ENCODE measurements around the gene SOX11. TPM values are rescaled to one million over a fixed set of nuclear protein-coding genes. Genes with fewer than 3 reads are reported as not detected.

Gene SOX11
- total RNA-seq, 4 donors from 2014 or later = not detected

DNA sequence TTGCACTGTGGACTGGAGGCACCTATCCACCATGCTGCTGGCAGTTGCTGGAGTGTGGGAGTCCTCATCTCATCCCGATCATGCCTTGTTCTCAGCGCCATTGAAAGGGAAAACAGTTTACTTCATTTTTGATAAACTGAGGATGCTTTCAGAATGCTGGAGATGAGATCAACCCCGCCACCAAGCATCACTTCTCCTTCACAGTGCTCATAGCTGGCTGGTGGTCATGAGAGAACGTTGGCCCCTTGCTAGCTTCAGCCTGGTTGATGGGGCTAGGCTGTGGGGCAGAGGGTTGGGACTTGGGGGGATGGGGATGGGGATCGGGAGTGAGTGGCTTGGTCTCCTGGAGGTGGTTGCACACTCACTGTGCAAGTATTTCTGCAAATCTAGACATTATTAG, 30.1 kb downstream of the SOX11 start:
- no peaks in the 10 kb centered on the region for H3K36me3 ChIP-seq
- no peak overlapping the region for H3K4me3 ChIP-seq (replicated peaks in 1 of 3)
- WGBS, 2 donors = 87 to 90% methylated on average over 5 of the region's 5 CpGs
- peaks cover 0 to 6% of the 10 kb centered on the region in 2 donors for H3K4me1 ChIP-seq
- intact Hi-C loops (cut with DNase I) = no loop called here
- no peaks in the 10 kb centered on the region for H3K27me3 ChIP-seq
- no peak for TF ChIP-seq POLR2A (IDR thresholded peaks at IDR 0.05)
- TF ChIP-seq, protein P1, sequence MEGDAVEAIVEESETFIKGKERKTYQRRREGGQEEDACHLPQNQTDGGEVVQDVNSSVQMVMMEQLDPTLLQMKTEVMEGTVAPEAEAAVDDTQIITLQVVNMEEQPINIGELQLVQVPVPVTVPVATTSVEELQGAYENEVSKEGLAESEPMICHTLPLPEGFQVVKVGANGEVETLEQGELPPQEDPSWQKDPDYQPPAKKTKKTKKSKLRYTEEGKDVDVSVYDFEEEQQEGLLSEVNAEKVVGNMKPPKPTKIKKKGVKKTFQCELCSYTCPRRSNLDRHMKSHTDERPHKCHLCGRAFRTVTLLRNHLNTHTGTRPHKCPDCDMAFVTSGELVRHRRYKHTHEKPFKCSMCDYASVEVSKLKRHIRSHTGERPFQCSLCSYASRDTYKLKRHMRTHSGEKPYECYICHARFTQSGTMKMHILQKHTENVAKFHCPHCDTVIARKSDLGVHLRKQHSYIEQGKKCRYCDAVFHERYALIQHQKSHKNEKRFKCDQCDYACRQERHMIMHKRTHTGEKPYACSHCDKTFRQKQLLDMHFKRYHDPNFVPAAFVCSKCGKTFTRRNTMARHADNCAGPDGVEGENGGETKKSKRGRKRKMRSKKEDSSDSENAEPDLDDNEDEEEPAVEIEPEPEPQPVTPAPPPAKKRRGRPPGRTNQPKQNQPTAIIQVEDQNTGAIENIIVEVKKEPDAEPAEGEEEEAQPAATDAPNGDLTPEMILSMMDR (IDR thresholded peaks at IDR 0.05) = no peak
- DNase-seq = no peak
- no peaks in the 10 kb centered on the region for H3K9me3 ChIP-seq
- no peak overlapping the region for H3K27ac ChIP-seq

DNA sequence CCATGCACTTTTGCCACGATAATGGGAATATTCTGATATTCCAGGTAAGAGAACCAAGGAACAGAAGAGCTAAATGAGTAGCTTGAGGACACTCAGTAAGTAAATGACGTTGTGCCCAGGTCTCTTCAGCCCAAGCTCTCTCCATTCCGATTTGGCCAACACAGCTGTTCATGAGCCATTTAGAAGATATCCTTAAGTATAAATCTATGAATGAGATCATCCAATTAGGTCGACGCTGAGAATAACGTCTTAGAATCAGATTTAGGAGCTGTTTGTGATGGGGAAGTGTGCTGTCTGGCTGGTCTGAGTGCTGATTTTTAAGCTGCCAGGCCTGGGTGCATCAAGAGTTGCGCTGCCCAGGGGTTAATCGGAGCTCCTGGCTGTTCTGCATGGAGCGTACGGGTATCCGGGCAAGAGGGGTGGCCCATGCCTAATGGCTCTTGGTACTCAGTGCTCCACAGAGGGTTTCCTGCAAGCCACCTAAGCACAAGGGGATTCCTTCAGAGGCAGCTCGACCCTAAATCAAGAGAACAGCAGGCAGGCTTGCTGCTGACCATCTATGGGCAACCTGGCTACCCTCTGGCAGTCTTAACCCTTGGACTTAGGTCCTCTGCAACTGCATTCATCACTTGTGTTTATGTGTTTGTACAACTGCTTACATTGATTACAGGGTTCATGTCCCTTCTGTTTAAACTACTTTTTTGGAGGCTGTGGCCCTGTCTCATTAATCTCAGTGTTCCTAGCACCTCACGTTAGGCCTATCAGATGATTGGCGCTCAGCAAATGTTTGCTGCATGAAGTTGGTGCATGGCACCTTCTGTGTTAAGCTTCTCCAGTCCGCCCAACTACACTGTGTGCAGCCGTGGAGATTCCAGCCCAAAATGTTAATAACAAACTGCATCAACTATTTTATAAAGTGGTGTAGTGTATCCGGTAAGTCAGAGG, 31.9 kb downstream of the SOX11 start:
- TF ChIP-seq, protein P1 (IDR thresholded peaks at IDR 0.05) = no peak
- TF ChIP-seq POLR2A (IDR thresholded peaks at IDR 0.05) = no peak
- H3K4me3 ChIP-seq (replicated peaks in 1 of 3) = no peak overlapping the region
- peaks cover 0 to 6% of the 10 kb centered on the region in 2 donors for H3K4me1 ChIP-seq
- DNase-seq = no peak
- intact Hi-C loops (cut with DNase I) = no loop called here
- WGBS, 2 donors = 89 to 93% methylated on average over 17 of the region's 17 CpGs
- H3K9me3 ChIP-seq = no peaks in the 10 kb centered on the region
- H3K27me3 ChIP-seq = no peaks in the 10 kb centered on the region
- H3K36me3 ChIP-seq = no peaks in the 10 kb centered on the region
- no peak overlapping the region for H3K27ac ChIP-seq

DNA sequence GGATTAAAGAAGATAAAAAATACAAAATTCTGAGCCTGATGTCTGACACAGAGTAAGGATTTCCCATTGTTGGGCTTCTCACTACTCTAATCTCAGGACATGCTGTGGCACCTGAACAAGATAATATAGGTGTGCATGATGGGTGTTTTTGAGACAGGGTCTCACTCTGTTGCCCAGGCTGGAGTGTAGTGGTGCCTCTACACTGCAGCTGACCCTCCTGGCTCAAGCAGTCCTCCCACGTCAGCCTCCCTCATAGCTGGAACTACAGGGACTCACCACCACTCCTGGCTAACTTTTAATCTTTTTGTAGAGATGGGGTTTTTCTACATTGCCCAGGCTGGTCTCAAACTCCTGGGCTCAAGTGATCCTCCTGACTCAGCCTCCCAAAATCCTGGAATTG, 32.9 kb downstream of the SOX11 start:
- DNase-seq = no peak
- no peaks in the 10 kb centered on the region for H3K27me3 ChIP-seq
- TF ChIP-seq, protein P1 (IDR thresholded peaks at IDR 0.05) = no peak
- TF ChIP-seq POLR2A (IDR thresholded peaks at IDR 0.05) = no peak
- H3K36me3 ChIP-seq = no peaks in the 10 kb centered on the region
- 93 to 94% methylated on average over 1 of the region's 1 CpG for WGBS, 2 donors
- no peaks in the 10 kb centered on the region for H3K9me3 ChIP-seq
- H3K4me1 ChIP-seq = peaks cover 0 to 6% of the 10 kb centered on the region in 2 donors
- intact Hi-C loops (cut with DNase I) = no loop called here
- no peak overlapping the region for H3K4me3 ChIP-seq (replicated peaks in 1 of 3)
- no peak overlapping the region for H3K27ac ChIP-seq

DNA sequence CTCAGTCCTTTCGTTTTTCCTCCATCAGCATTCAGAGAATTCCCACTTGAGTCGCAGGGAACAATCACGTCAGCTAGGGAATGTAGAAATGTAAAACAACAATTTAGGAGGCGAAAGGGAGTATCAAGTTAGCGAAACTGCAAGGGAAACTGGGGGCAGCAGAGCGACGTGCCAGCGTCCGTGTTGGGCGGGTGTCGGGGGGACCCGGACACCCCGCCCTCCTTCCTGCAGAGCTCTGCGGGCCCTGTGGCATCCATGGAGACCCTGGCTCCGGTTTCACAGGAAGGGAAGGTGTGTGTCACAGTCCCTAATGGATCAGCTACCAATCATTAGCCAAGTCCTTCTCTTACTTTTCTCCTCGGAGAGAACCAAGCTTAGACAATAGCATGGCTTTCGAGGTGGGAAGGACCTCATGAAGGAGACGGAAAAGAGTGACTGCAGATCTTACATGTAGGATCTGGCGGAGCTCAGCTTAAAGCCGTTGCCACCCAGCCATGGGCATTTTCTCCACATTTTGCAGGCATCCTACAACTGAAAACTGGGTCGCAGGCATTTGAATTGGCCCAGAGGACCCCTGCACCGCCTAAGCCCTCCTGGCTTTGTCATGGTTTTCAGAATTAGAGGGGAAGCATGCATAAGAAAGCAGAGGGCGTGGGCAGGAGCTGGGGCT, 33.7 kb downstream of the SOX11 start:
- TF ChIP-seq POLR2A (IDR thresholded peaks at IDR 0.05) = no peak
- TF ChIP-seq, protein P1 (IDR thresholded peaks at IDR 0.05) = no peak
- Histone ChIP-seq H3K9me3 (no peaks in the 10 kb centered on the region), H3K36me3 (no peaks in the 10 kb centered on the region), H3K4me3 (replicated peaks in 1 of 3) (no peak overlapping the region), H3K4me1 (peaks cover 0 to 6% of the 10 kb centered on the region in 2 donors), H3K27me3 (no peaks in the 10 kb centered on the region), H3K27ac (no peak overlapping the region)
- 6 to 9% methylated on average over 21 to 23 of the region's 23 CpGs for WGBS, 2 donors
- DNase-seq = peak; percentile 19 to 33
- intact Hi-C loops (cut with DNase I) = no loop called here

DNA sequence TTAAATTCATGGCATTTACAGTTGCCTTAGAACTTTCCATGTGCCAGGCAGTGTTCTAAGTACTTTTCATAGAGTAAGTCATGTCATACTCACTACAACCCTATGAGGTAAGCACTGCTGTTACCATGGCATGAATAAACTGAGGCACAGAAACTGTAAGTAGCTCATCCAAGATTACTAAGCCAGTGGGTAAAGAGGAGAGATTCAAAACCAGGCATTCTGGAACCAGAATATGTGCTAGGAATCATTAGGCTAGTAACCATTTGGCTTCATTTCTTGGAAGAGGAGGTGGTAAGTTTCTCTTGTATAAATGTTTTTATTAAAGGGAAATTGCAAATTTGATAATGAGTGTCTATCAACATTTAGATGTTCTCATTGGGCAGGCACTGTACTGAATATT, 35.1 kb downstream of the SOX11 start:
- Histone ChIP-seq H3K36me3 (no peaks in the 10 kb centered on the region), H3K27me3 (no peaks in the 10 kb centered on the region), H3K9me3 (no peaks in the 10 kb centered on the region), H3K4me1 (peaks cover 0 to 6% of the 10 kb centered on the region in 2 donors), H3K27ac (no peak overlapping the region), H3K4me3 (replicated peaks in 1 of 3) (no peak overlapping the region)
- intact Hi-C loops (cut with DNase I) = no loop called here
- TF ChIP-seq, protein P1 (IDR thresholded peaks at IDR 0.05) = no peak
- TF ChIP-seq POLR2A (IDR thresholded peaks at IDR 0.05) = no peak
- DNase-seq = no peak

All from thyroid gland (tissue), 4 donors.